HEK293 (cell line): ENCODE results near the gene CNGB1.
A peak's percentile ranks its signal among the peaks of the same experiment; 100 is the strongest.

Experiments used
- CTCF ChIA-PET: fragments of 350-600 bp; formaldehyde crosslinking; extraction: SDS; loops from one replicate; lab custom pipeline; 2021; ENCODE audit warnings: antibody characterized with exemption; lab: Yijun Ruan, JAX
- POLR2A ChIA-PET: fragments of 300-600 bp; formaldehyde crosslinking; extraction: SDS; loops from one replicate; lab custom pipeline; 2020; ENCODE audit warnings: antibody characterized with exemption, inconsistent platforms; lab: Yijun Ruan, JAX
- H3K27ac ChIP-seq: fragments of 200-500 bp; sonication (Bioruptor generic); 2 replicates; pipeline ENCODE4 v1.5.1; 2014; ENCODE audit warnings: low read depth, low read length, control low read depth, inconsistent platforms; ENCODE audit errors: extremely low read depth
- H3K36me3 ChIP-seq, 2 experiments: fragments of 200-500 bp in 1 of 2; sonication (Bioruptor generic) in 1 of 2; 1 replicate in 1 of 2; 2 replicates in 1 of 2; pipeline ENCODE4 v1.5.1; 2014 to 2017; ENCODE audit warnings: inconsistent platforms in 2 of 2, low read length in 2 of 2; ENCODE audit not compliant: control insufficient read depth in 2 of 2, insufficient read depth in 1 of 2
- H3K4me1 ChIP-seq: fragments of 200-500 bp; sonication (Bioruptor generic); 2 replicates; pipeline ENCODE4 v1.5.1; 2014; ENCODE audit warnings: mild to moderate bottlenecking, low read length, inconsistent platforms; ENCODE audit not compliant: control insufficient read depth, insufficient read depth
- H3K4me3 ChIP-seq: 2 replicates; pipeline ENCODE4 v1.5.1; 2011; ENCODE audit warnings: low read depth, mild to moderate bottlenecking, control low read depth, low read length, moderate library complexity
- H3K9me3 ChIP-seq: fragments of 200-500 bp; sonication (Bioruptor generic); 2 replicates; pipeline ENCODE4 v1.5.1; 2014; ENCODE audit warnings: low read depth, low read length, inconsistent platforms; ENCODE audit not compliant: control insufficient read depth, insufficient read depth
- GLIS1 ChIP-seq: fragments of 450-650 bp; formaldehyde crosslinking; IDR thresholded peaks from 2 replicates; pipeline ENCODE4 v1.5.1; 2016; ENCODE audit warnings: missing biosample characterization, missing genetic modification characterization
- KLF1 ChIP-seq: fragments of 450-650 bp; formaldehyde crosslinking; IDR thresholded peaks from 2 replicates; pipeline ENCODE4 v1.5.1; 2016; ENCODE audit warnings: missing biosample characterization, missing genetic modification characterization
- PRDM6 ChIP-seq: fragments of 450-650 bp; formaldehyde crosslinking; IDR thresholded peaks from 2 replicates; pipeline ENCODE4 v1.5.1; 2017; ENCODE audit warnings: missing biosample characterization, missing genetic modification characterization
- SP3 ChIP-seq: fragments of 450-650 bp; formaldehyde crosslinking; IDR thresholded peaks from 2 replicates; pipeline ENCODE4 v1.5.1; 2016; ENCODE audit warnings: missing biosample characterization, missing genetic modification characterization
- ZBTB10 ChIP-seq: fragments of 450-650 bp; formaldehyde crosslinking; IDR thresholded peaks from 2 replicates; pipeline ENCODE4 v1.5.1; 2016; ENCODE audit warnings: missing biosample characterization, missing genetic modification characterization
- ZBTB44 ChIP-seq: fragments of 450-650 bp; IDR thresholded peaks from 2 replicates; pipeline ENCODE4 v1.5.1; 2018; ENCODE audit warnings: missing biosample characterization, mild to moderate bottlenecking, missing genetic modification characterization
- ZIC2 ChIP-seq: fragments of 450-650 bp; formaldehyde crosslinking; IDR thresholded peaks from 2 replicates; pipeline ENCODE4 v1.5.1; 2016; ENCODE audit warnings: missing biosample characterization, missing genetic modification characterization
- ZNF132 ChIP-seq: fragments of 450-650 bp; formaldehyde crosslinking; IDR thresholded peaks from 2 replicates; pipeline ENCODE4 v1.5.1; 2017; ENCODE audit warnings: missing biosample characterization, missing genetic modification characterization, borderline replicate concordance
- ZNF146 ChIP-seq: fragments of 450-650 bp; formaldehyde crosslinking; IDR thresholded peaks from 2 replicates; pipeline ENCODE4 v1.5.1; 2016; ENCODE audit warnings: missing biosample characterization, missing genetic modification characterization
- ZNF214 ChIP-seq: fragments of 450-650 bp; formaldehyde crosslinking; IDR thresholded peaks from 2 replicates; pipeline ENCODE4 v1.5.1; 2017; ENCODE audit warnings: missing biosample characterization, mild to moderate bottlenecking, missing genetic modification characterization, borderline replicate concordance
- ZNF423 ChIP-seq: fragments of 450-650 bp; formaldehyde crosslinking; IDR thresholded peaks from 2 replicates; pipeline ENCODE4 v1.5.1; 2016; ENCODE audit warnings: missing biosample characterization, missing genetic modification characterization
- ZNF449 ChIP-seq: fragments of 450-650 bp; formaldehyde crosslinking; IDR thresholded peaks from 2 replicates; pipeline ENCODE4 v1.5.1; 2017; ENCODE audit warnings: missing biosample characterization, mild to moderate bottlenecking, missing genetic modification characterization, moderate library complexity
- ZNF521 ChIP-seq: fragments of 450-650 bp; formaldehyde crosslinking; IDR thresholded peaks from 2 replicates; pipeline ENCODE4 v1.5.1; 2017; ENCODE audit warnings: missing biosample characterization, mild to moderate bottlenecking, missing genetic modification characterization
- ZNF571 ChIP-seq: fragments of 450-650 bp; formaldehyde crosslinking; IDR thresholded peaks from 2 replicates; pipeline ENCODE4 v1.5.0; 2017; ENCODE audit warnings: missing biosample characterization, missing genetic modification characterization
- ZNF670 ChIP-seq: fragments of 450-650 bp; formaldehyde crosslinking; IDR thresholded peaks from 2 replicates; pipeline ENCODE4 v1.5.1; 2016; ENCODE audit warnings: missing biosample characterization, missing genetic modification characterization, low read depth
- ZNF747 ChIP-seq: fragments of 450-650 bp; formaldehyde crosslinking; IDR thresholded peaks from 2 replicates; pipeline ENCODE4 v1.5.1; 2016; ENCODE audit warnings: missing biosample characterization, missing genetic modification characterization
- ZNF777 ChIP-seq: fragments of 450-650 bp; formaldehyde crosslinking; IDR thresholded peaks from 2 replicates; pipeline ENCODE4 v1.5.1; 2017; ENCODE audit warnings: missing biosample characterization, missing genetic modification characterization, borderline replicate concordance
- ZNF837 ChIP-seq: fragments of 450-650 bp; formaldehyde crosslinking; IDR thresholded peaks from 2 replicates; pipeline ENCODE4 v1.5.1; 2016; ENCODE audit warnings: missing biosample characterization, missing genetic modification characterization
- TF ChIP-seq, protein P1 (sequence below): fragments of 450-650 bp; formaldehyde crosslinking; IDR thresholded peaks from 2 replicates; pipeline ENCODE4 v1.5.1; 2016; ENCODE audit warnings: missing biosample characterization, missing genetic modification characterization

CNGB1 gene

GRCh38 chr16:57890752-57891111 is 80.2 kb downstream of the CNGB1 start:
- Histone ChIP-seq H3K27ac (no peak overlapping the region), H3K9me3 (no peaks in the 10 kb centered on the region), H3K4me1 (no peaks in the 10 kb centered on the region; the same call in 1 of the 2 replicates), H3K36me3 (no peaks in the 10 kb centered on the region), H3K4me3 (no peak overlapping the region)
- TF ChIP-seq ZNF571 (tag by site-specific recombination) (no peak), KLF1 (tag by site-specific recombination) (no peak), SP3 (no peak), ZNF423 (tag by site-specific recombination) (no peak), ZNF777 (tag by site-specific recombination) (no peak), ZBTB44 (tag by site-specific recombination) (no peak), GLIS1 (tag by site-specific recombination) (no peak), ZNF521 (tag by site-specific recombination) (no peak)
- POLR2A ChIA-PET = no interaction called here
- CTCF ChIA-PET = interaction anchor here (0.5 to 4.5 kb wide), 3 partner anchors 9 to 168 kb away, joined by 3 to 25 read pairs (median 5); no protein-coding TSS in a partner anchor

DNA sequence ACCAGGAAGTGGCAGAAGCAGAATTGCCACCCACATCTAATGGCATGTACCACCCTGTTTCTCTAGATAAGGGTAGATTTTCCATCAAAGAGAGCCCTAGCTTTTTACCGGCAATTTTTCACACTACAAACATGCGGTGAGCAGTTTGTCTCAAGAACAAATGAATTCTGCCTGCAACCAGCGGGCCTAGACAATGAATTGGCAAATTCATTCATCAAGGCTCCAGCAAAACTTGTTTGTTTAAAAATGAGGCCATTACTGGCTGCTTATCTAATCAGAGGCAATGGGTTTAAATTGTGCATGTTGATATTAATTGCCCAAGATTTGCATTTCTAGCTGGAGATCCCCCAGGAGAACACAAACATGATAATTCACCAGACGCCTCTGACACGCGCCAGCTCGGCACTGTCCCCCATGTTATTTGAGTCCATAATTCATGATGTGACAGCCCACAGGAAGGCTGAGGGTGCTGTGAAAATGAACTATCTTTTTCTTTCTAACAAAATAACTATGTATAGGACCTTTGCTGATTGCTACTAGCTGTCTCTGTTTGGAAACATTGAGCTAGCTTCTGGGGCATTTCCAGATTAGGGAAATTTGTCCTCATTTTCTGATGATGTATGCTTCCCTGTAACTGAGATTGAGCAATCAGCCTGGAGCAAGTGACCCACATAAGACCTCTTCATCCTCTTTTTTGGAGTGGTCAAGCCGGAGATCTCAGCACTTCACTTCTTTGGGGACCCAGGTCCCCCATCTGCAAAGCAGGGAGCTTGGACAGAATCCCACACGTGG is 80.8 kb downstream of the CNGB1 start:
- TF ChIP-seq PRDM6 = peak; percentile 46; the same call in 1 of the 2 replicates
- TF ChIP-seq ZNF132 (tag by site-specific recombination) = no peak
- 0 out of 2 replicates have a peak, but pooled peaks have one; percentile 15 for TF ChIP-seq ZIC2 (tag by site-specific recombination)
- TF ChIP-seq GLIS1 (tag by site-specific recombination) = no peak
- no peak overlapping the region for H3K27ac ChIP-seq
- H3K36me3 ChIP-seq = no peaks in the 10 kb centered on the region
- ChIA-PET POLR2A (no interaction called here), CTCF (interaction anchor here (0.7 to 4.5 kb wide), 2 partner anchors 9 to 25 kb away, joined by 3 to 25 read pairs; no protein-coding TSS in a partner anchor)
- no peak overlapping the region for H3K4me3 ChIP-seq
- no peaks in the 10 kb centered on the region for H3K9me3 ChIP-seq
- H3K4me1 ChIP-seq = no peaks in the 10 kb centered on the region; the same call in 1 of the 2 replicates

DNA sequence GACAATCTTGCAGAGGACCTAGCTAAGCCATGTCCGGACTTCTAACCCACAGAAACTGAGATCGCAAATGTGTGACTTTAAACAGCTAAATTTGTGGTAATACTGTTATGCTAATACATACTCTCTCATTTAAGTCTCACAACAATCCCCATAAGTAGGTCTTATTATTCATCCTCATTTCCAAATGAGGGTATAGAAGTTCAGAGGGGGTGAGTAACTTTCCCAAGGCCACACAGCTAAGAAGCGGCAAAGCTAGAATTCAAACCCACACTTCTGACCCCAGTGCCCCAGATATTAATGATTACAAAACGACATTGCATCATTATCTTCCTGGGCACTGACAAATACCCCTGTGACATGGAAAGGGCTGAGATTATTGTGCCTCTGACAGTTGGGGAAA is 81.4 kb downstream of the CNGB1 start:
- POLR2A ChIA-PET = no interaction called here
- Histone ChIP-seq H3K27ac (no peak overlapping the region), H3K4me3 (no peak overlapping the region), H3K36me3 (no peaks in the 10 kb centered on the region), H3K9me3 (no peaks in the 10 kb centered on the region), H3K4me1 (no peaks in the 10 kb centered on the region; the same call in 1 of the 2 replicates)
- CTCF ChIA-PET = interaction anchor here (1.3 to 4.5 kb wide), 2 partner anchors 10 to 15 kb away, joined by 3 to 25 read pairs; no protein-coding TSS in a partner anchor
- TF ChIP-seq ZNF747 (no peak), ZBTB10 (tag by site-specific recombination) (no peak), ZNF449 (tag by site-specific recombination) (no peak), ZNF146 (tag by site-specific recombination) (no peak), ZNF837 (tag by site-specific recombination) (no peak), ZNF214 (no peak), ZNF670 (tag by site-specific recombination) (no peak)
- TF ChIP-seq, protein P1, sequence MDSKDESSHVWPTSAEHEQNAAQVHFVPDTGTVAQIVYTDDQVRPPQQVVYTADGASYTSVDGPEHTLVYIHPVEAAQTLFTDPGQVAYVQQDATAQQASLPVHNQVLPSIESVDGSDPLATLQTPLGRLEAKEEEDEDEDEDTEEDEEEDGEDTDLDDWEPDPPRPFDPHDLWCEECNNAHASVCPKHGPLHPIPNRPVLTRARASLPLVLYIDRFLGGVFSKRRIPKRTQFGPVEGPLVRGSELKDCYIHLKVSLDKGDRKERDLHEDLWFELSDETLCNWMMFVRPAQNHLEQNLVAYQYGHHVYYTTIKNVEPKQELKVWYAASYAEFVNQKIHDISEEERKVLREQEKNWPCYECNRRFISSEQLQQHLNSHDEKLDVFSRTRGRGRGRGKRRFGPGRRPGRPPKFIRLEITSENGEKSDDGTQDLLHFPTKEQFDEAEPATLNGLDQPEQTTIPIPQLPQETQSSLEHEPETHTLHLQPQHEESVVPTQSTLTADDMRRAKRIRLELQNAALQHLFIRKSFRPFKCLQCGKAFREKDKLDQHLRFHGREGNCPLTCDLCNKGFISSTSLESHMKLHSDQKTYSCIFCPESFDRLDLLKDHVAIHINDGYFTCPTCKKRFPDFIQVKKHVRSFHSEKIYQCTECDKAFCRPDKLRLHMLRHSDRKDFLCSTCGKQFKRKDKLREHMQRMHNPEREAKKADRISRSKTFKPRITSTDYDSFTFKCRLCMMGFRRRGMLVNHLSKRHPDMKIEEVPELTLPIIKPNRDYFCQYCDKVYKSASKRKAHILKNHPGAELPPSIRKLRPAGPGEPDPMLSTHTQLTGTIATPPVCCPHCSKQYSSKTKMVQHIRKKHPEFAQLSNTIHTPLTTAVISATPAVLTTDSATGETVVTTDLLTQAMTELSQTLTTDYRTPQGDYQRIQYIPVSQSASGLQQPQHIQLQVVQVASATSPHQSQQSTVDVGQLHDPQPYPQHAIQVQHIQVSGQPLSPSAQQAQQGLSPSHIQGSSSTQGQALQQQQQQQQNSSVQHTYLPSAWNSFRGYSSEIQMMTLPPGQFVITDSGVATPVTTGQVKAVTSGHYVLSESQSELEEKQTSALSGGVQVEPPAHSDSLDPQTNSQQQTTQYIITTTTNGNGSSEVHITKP (tag by site-specific recombination) = no peak
